WERI-Rb-1 (cell line): ENCODE data around the gene TMEM62.

Experiments used
- DNase-seq: peaks from one replicate; pipeline ENCODE4 v3.0.0-alpha.2; 2020
- H3K27ac ChIP-seq: fragments of 250-450 bp; sonication (Bioruptor Pico); 2 replicates; pipeline ENCODE4 v1.5.1; 2020; ENCODE audit warnings: mild to moderate bottlenecking, moderate library complexity
- H3K27me3 ChIP-seq: fragments of 250-450 bp; sonication (Bioruptor Pico); 2 replicates; pipeline ENCODE4 v1.5.1; 2021; ENCODE audit warnings: mild to moderate bottlenecking, low read depth, moderate library complexity; ENCODE audit not compliant: insufficient read depth, severe bottlenecking
- H3K36me3 ChIP-seq: fragments of 250-450 bp; sonication (Bioruptor Pico); 2 replicates; pipeline ENCODE4 v1.5.1; 2020; ENCODE audit warnings: mild to moderate bottlenecking, moderate library complexity
- H3K4me3 ChIP-seq: 2 replicates; pipeline ENCODE4 v1.5.1; 2011; ENCODE audit warnings: low read depth, mild to moderate bottlenecking, control low read depth, low read length
- H3K9me3 ChIP-seq: fragments of 250-450 bp; sonication (Bioruptor Pico); 2 replicates; pipeline ENCODE4 v1.5.1; 2021; ENCODE audit warnings: mild to moderate bottlenecking, moderate library complexity; ENCODE audit not compliant: severe bottlenecking
- TF ChIP-seq, protein P1 (sequence below): IDR thresholded peaks from 2 replicates; pipeline ENCODE4 v1.5.1; 2011; ENCODE audit warnings: low read depth, mild to moderate bottlenecking, control low read depth, inconsistent platforms, low read length

TMEM62 gene

GRCh38 chr15:43105778-43106485 lies 27.5 kb upstream of the TMEM62 start, which contains the start of gene UBR1:
TSS of gene UBR1 (minus strand) at chr15:43106038. CDS start at chr15:43106022, 16 bp downstream.
- Histone ChIP-seq H3K27me3 (no peaks in the 10 kb centered on the region), H3K9me3 (no peaks in the 10 kb centered on the region), H3K27ac (peak within 1 kb of the TSS; percentile 56), H3K36me3 (peaks cover 8% of the 10 kb centered on the region), H3K4me3 (peak within 1 kb of the TSS; percentile 91)
- TF ChIP-seq, protein P1, sequence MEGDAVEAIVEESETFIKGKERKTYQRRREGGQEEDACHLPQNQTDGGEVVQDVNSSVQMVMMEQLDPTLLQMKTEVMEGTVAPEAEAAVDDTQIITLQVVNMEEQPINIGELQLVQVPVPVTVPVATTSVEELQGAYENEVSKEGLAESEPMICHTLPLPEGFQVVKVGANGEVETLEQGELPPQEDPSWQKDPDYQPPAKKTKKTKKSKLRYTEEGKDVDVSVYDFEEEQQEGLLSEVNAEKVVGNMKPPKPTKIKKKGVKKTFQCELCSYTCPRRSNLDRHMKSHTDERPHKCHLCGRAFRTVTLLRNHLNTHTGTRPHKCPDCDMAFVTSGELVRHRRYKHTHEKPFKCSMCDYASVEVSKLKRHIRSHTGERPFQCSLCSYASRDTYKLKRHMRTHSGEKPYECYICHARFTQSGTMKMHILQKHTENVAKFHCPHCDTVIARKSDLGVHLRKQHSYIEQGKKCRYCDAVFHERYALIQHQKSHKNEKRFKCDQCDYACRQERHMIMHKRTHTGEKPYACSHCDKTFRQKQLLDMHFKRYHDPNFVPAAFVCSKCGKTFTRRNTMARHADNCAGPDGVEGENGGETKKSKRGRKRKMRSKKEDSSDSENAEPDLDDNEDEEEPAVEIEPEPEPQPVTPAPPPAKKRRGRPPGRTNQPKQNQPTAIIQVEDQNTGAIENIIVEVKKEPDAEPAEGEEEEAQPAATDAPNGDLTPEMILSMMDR, result no peak
- peak; percentile 92 for DNase-seq

GRCh38 chr15:43106486-43106829 lies 26.9 kb upstream of the TMEM62 start:
- Histone ChIP-seq H3K27me3 (no peaks in the 10 kb centered on the region), H3K4me3 (peak overlapping the region; percentile 91), H3K27ac (peak overlapping the region; percentile 56), H3K36me3 (peaks cover 8% of the 10 kb centered on the region), H3K9me3 (no peaks in the 10 kb centered on the region)
- no peak for DNase-seq
- TF ChIP-seq, protein P1, result no peak

DNA sequence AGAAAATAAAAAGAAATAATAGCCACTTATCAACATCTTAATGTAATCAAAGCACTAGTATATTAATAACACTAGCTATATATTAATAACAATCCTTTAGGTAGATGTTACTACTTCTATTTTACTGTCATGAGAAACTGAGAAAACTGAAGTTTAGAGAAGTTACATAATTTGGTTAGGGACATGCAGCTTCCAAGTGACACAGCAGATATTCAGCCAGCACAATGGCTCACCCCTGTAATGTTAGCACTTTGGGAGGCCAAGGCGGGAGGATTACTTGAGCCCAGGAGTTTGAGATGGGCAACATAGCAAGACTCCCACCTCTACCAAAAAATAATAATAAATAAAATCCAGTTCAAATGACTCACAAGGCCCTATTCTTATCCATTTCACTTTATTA lies 25.6 kb upstream of the TMEM62 start:
- peaks cover under 1% of the 10 kb centered on the region; the same call in 1 of the 2 replicates for H3K36me3 ChIP-seq
- H3K4me3 ChIP-seq, result no peak overlapping the region
- no peak for DNase-seq
- H3K27ac ChIP-seq, result no peak overlapping the region
- TF ChIP-seq, protein P1, result no peak
- no peaks in the 10 kb centered on the region for H3K27me3 ChIP-seq
- H3K9me3 ChIP-seq, result no peaks in the 10 kb centered on the region

- DNase-seq, result no peak
- H3K4me3 ChIP-seq, result no peak overlapping the region
- no peaks in the 10 kb centered on the region for H3K36me3 ChIP-seq
- no peak overlapping the region for H3K27ac ChIP-seq
- no peaks in the 10 kb centered on the region for H3K27me3 ChIP-seq
- H3K9me3 ChIP-seq, result no peaks in the 10 kb centered on the region
- TF ChIP-seq, protein P1, result no peak
These were observed 22.0 kb upstream of the TMEM62 start for GRCh38 chr15:43111354-43111753.

GRCh38 chr15:43118286-43118685 lies 15.1 kb upstream of the TMEM62 start:
- H3K36me3 ChIP-seq, result no peaks in the 10 kb centered on the region
- no peak overlapping the region for H3K27ac ChIP-seq
- H3K4me3 ChIP-seq, result no peak overlapping the region

More at GRCh38 chr15:43118286-43118685, 15.1 kb upstream of the TMEM62 start:
- DNase-seq, result no peak
- TF ChIP-seq, protein P1, result no peak
- Histone ChIP-seq H3K27me3 (no peaks in the 10 kb centered on the region), H3K9me3 (no peaks in the 10 kb centered on the region)
